Measurements from ENCODE around the gene DENND1B. TPM values are rescaled to one million over a fixed set of nuclear protein-coding genes. Genes with fewer than 3 reads are reported as not detected.

DENND1B gene
- total RNA-seq, 1 experiment from 2014 or later, result 28.2 TPM

DNA sequence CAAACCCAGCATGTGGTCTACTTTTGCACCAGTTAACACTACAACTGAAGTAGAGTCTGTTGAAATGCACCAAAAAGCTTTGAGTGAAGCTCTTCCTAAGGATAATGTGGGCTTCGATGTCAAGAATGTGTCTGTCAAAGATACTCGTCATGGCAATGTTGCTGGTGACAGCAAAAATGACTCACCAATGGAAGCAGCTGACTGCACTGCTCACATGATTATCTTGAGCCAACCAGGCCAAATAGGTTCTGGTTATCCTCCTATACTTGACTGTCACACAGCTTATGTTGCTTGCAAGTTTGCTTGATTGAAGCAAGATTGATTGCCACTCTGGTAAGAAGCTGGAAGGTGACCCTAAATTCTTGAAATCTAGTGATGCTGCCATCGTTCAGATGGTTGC is 85.2 kb downstream of the DENND1B start:
- CTCF ChIA-PET, result no interaction called here
- no peaks in the 10 kb centered on the region for H3K36me3 Mint-ChIP-seq (ENCODE audit: insufficient read depth, unreplicated experiment)
- no peaks in the 10 kb centered on the region for H3K27me3 Mint-ChIP-seq (ENCODE audit: unreplicated experiment)
- intact Hi-C loops (cut with micrococcal nuclease; ENCODE audit: unreplicated experiment), result loop anchor here (5.0 to 10.0 kb wide), 4 partner anchors 73 to 995 kb away; no protein-coding TSS in a partner anchor
- TF ChIP-seq, protein P1, sequence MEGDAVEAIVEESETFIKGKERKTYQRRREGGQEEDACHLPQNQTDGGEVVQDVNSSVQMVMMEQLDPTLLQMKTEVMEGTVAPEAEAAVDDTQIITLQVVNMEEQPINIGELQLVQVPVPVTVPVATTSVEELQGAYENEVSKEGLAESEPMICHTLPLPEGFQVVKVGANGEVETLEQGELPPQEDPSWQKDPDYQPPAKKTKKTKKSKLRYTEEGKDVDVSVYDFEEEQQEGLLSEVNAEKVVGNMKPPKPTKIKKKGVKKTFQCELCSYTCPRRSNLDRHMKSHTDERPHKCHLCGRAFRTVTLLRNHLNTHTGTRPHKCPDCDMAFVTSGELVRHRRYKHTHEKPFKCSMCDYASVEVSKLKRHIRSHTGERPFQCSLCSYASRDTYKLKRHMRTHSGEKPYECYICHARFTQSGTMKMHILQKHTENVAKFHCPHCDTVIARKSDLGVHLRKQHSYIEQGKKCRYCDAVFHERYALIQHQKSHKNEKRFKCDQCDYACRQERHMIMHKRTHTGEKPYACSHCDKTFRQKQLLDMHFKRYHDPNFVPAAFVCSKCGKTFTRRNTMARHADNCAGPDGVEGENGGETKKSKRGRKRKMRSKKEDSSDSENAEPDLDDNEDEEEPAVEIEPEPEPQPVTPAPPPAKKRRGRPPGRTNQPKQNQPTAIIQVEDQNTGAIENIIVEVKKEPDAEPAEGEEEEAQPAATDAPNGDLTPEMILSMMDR (IDR thresholded peaks at IDR 0.05; ENCODE audit: unreplicated experiment), result no peak
- H3K9me3 Mint-ChIP-seq (ENCODE audit: low read depth, unreplicated experiment), result peaks cover 4% of the 10 kb centered on the region
- H3K27ac Mint-ChIP-seq (ENCODE audit: unreplicated experiment), result no peak overlapping the region
- no peak overlapping the region for H3K4me3 Mint-ChIP-seq (ENCODE audit: low read depth, unreplicated experiment)
- H3K4me1 Mint-ChIP-seq (ENCODE audit: low read depth, unreplicated experiment), result peaks cover 28% of the 10 kb centered on the region
- DNase-seq, result no peak
- BruUV-seq (replicated peaks), result no TSS peak

DNA sequence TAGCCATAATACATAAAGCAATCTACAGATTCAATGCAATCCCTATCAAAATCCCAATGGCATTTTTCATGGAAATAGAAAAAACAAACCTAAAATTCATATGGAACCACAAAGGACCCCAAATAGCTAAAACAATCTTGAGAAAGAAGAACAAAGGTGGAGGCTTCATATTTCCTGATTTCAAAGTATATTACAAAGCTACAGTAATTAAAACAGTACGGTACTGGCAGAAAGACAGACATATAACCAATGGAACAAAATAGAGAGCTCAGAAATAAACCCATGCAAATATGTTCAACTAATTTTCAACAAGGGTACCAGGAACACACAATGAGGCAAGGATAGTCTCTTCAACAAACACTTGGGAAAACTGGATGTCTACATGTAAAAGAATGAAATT is 87.0 kb downstream of the DENND1B start:
- no peaks in the 10 kb centered on the region for H3K27me3 Mint-ChIP-seq (ENCODE audit: unreplicated experiment)
- H3K36me3 Mint-ChIP-seq (ENCODE audit: insufficient read depth, unreplicated experiment), result no peaks in the 10 kb centered on the region
- DNase-seq, result no peak
- intact Hi-C loops (cut with micrococcal nuclease; ENCODE audit: unreplicated experiment), result no loop called here
- no peak overlapping the region for H3K27ac Mint-ChIP-seq (ENCODE audit: unreplicated experiment)
- peaks cover 4% of the 10 kb centered on the region for H3K9me3 Mint-ChIP-seq (ENCODE audit: low read depth, unreplicated experiment)
- CTCF ChIA-PET, result no interaction called here
- H3K4me3 Mint-ChIP-seq (ENCODE audit: low read depth, unreplicated experiment), result no peak overlapping the region
- peaks cover 37% of the 10 kb centered on the region for H3K4me1 Mint-ChIP-seq (ENCODE audit: low read depth, unreplicated experiment)
- no TSS peak for BruUV-seq (replicated peaks)
- TF ChIP-seq, protein P1 (IDR thresholded peaks at IDR 0.05; ENCODE audit: unreplicated experiment), result no peak

DNA sequence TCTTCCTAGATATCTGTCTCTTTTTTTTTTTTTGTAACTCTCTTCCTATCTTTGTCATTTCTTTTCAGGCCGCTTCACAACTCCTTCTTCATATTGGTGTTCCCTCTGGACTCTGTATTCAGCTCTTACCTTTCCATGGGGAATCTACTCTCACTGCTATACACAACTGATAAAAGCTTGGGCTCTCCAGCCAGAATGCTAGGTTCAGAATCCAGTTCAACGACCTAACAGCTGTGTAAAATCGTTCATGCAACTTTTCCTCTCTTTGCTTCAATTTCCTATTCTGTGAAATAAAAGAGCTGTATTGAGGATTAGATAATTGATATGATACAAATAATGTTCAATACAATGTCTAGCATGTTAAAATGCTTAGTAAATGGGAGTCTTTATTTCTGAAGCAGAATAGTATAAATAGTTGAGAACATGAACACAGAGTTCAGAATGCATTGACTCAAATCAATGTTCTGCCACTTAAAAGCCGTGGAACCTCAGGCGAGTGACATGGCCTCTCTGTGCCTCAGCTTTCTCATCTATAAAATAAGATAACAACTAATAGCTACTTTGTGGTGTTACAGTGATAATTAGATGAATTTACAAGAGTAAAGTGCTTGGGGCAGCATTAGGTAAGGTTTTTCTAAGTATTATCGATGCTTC is 88.5 kb downstream of the DENND1B start:
- CTCF ChIA-PET, result no interaction called here

DNA sequence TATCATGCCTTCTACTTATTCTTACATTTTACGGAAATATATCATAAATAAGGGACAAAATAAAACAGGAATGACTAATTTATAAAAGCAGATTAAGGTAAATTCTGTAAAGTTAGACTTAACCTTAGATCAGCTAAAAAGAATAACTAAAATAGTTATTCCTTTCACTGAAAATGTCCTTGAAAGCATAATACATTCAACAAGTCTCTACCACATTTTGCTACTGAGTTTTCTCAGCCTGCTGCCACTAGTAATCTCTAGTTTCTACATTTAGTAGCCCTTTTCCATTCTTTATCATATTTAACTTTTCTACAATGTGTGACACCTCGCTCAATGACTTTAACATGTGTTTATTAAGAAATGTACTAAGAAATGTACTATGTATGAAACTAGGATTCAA is 89.0 kb downstream of the DENND1B start:
- DNase-seq, result no peak
- CTCF ChIA-PET, result no interaction called here
- peaks cover 40% of the 10 kb centered on the region for H3K4me1 Mint-ChIP-seq (ENCODE audit: low read depth, unreplicated experiment)
- H3K27me3 Mint-ChIP-seq (ENCODE audit: unreplicated experiment), result no peaks in the 10 kb centered on the region
- no peak overlapping the region for H3K4me3 Mint-ChIP-seq (ENCODE audit: low read depth, unreplicated experiment)
- peaks cover 4% of the 10 kb centered on the region for H3K9me3 Mint-ChIP-seq (ENCODE audit: low read depth, unreplicated experiment)
- H3K27ac Mint-ChIP-seq (ENCODE audit: unreplicated experiment), result no peak overlapping the region
- BruUV-seq (replicated peaks), result no TSS peak
- intact Hi-C loops (cut with micrococcal nuclease; ENCODE audit: unreplicated experiment), result no loop called here
- no peaks in the 10 kb centered on the region for H3K36me3 Mint-ChIP-seq (ENCODE audit: insufficient read depth, unreplicated experiment)
- TF ChIP-seq, protein P1 (IDR thresholded peaks at IDR 0.05; ENCODE audit: unreplicated experiment), result no peak

More for the DNA sequence above, 88.5 kb downstream of the DENND1B start:
- no peaks in the 10 kb centered on the region for H3K36me3 Mint-ChIP-seq (ENCODE audit: insufficient read depth, unreplicated experiment)
- TF ChIP-seq, protein P1 (IDR thresholded peaks at IDR 0.05; ENCODE audit: unreplicated experiment), result no peak
- H3K4me1 Mint-ChIP-seq (ENCODE audit: low read depth, unreplicated experiment), result peaks cover 40% of the 10 kb centered on the region
- no peaks in the 10 kb centered on the region for H3K27me3 Mint-ChIP-seq (ENCODE audit: unreplicated experiment)
- intact Hi-C loops (cut with micrococcal nuclease; ENCODE audit: unreplicated experiment), result no loop called here
- H3K27ac Mint-ChIP-seq (ENCODE audit: unreplicated experiment), result no peak overlapping the region
- H3K9me3 Mint-ChIP-seq (ENCODE audit: low read depth, unreplicated experiment), result peaks cover 4% of the 10 kb centered on the region
- no TSS peak for BruUV-seq (replicated peaks)
- H3K4me3 Mint-ChIP-seq (ENCODE audit: low read depth, unreplicated experiment), result no peak overlapping the region
- DNase-seq, result no peak

All from Calu3 (cell line).